ENCODE data around the gene KRTAP12-1. TPM values are rescaled to one million over a fixed set of nuclear protein-coding genes. Genes with fewer than 3 reads are reported as not detected.

KRTAP12-1 gene
- total RNA-seq, 4 donors from 2014 or later = not detected

- TF ChIP-seq CTCF (IDR thresholded peaks at IDR 0.05; ENCODE audit: low read depth) = no peak
Measured at GRCh38 chr21:44706026-44706705, 24.2 kb upstream of the KRTAP12-1 start.

GRCh38 chr21:44704636-44705001 lies 22.7 kb upstream of the KRTAP12-1 start:
- TF ChIP-seq CTCF (IDR thresholded peaks at IDR 0.05; ENCODE audit: low read depth) = no peak

GRCh38 chr21:44703731-44704635 lies 22.0 kb upstream of the KRTAP12-1 start:
- no peak for TF ChIP-seq CTCF (IDR thresholded peaks at IDR 0.05; ENCODE audit: low read depth)

GRCh38 chr21:44702973-44703730 lies 21.2 kb upstream of the KRTAP12-1 start:
- no peak for TF ChIP-seq CTCF (IDR thresholded peaks at IDR 0.05; ENCODE audit: low read depth)

- no peak for TF ChIP-seq CTCF (IDR thresholded peaks at IDR 0.05; ENCODE audit: low read depth)
Measured at GRCh38 chr21:44702111-44702972, 20.4 kb upstream of the KRTAP12-1 start.

GRCh38 chr21:44701541-44701940 lies 19.6 kb upstream of the KRTAP12-1 start:
- no peak for TF ChIP-seq CTCF (IDR thresholded peaks at IDR 0.05; ENCODE audit: low read depth)

All from subcutaneous adipose tissue (tissue), 4 donors.